ENCODE measurements around the gene BRAF. TPM values are rescaled to one million over a fixed set of nuclear protein-coding genes. Genes with fewer than 3 reads are reported as not detected.
"Not testable (repeated sequence)": the region's sequence is repeated elsewhere in the genome, so short reads cannot be mapped to it uniquely, and the experiment has no call there.

BRAF gene
- total RNA-seq, 1 experiment from 2014 or later, result 31.3 TPM

GRCh38 chr7:140940898-140941297, 16.2 kb upstream of the BRAF start:
- H3K4me3 Mint-ChIP-seq (ENCODE audit: low read depth, unreplicated experiment), result no peak overlapping the region
- H3K4me1 Mint-ChIP-seq (ENCODE audit: low read depth, unreplicated experiment), result no peaks in the 10 kb centered on the region
- CTCF ChIA-PET, result no interaction called here
- BruUV-seq (replicated peaks), result no TSS peak
- H3K27me3 Mint-ChIP-seq (ENCODE audit: unreplicated experiment), result no peaks in the 10 kb centered on the region
- no peak overlapping the region for H3K27ac Mint-ChIP-seq (ENCODE audit: unreplicated experiment)
- H3K36me3 Mint-ChIP-seq (ENCODE audit: insufficient read depth, unreplicated experiment), result no peaks in the 10 kb centered on the region
- TF ChIP-seq CTCF (IDR thresholded peaks at IDR 0.05; ENCODE audit: unreplicated experiment), result no peak
- H3K9me3 Mint-ChIP-seq (ENCODE audit: low read depth, unreplicated experiment), result no peaks in the 10 kb centered on the region
- intact Hi-C loops (cut with micrococcal nuclease; ENCODE audit: unreplicated experiment), result no loop called here
- no peak for DNase-seq

- CTCF ChIA-PET, result no interaction called here
- TF ChIP-seq CTCF (IDR thresholded peaks at IDR 0.05; ENCODE audit: unreplicated experiment), result no peak
- BruUV-seq (replicated peaks), result no TSS peak
- Mint-ChIP-seq H3K27ac (ENCODE audit: unreplicated experiment) (no peak overlapping the region), H3K27me3 (ENCODE audit: unreplicated experiment) (no peaks in the 10 kb centered on the region), H3K4me3 (ENCODE audit: low read depth, unreplicated experiment) (no peak overlapping the region), H3K36me3 (ENCODE audit: insufficient read depth, unreplicated experiment) (no peaks in the 10 kb centered on the region), H3K4me1 (ENCODE audit: low read depth, unreplicated experiment) (no peaks in the 10 kb centered on the region), H3K9me3 (ENCODE audit: low read depth, unreplicated experiment) (no peaks in the 10 kb centered on the region)
- intact Hi-C loops (cut with micrococcal nuclease; ENCODE audit: unreplicated experiment), result no loop called here
- DNase-seq, result no peak
These were observed 13.1 kb upstream of the BRAF start for GRCh38 chr7:140937702-140938264.

GRCh38 chr7:140928491-140929309, 4.0 kb upstream of the BRAF start:
- no peaks in the 10 kb centered on the region for H3K36me3 Mint-ChIP-seq (ENCODE audit: insufficient read depth, unreplicated experiment)
- no peak for TF ChIP-seq CTCF (IDR thresholded peaks at IDR 0.05; ENCODE audit: unreplicated experiment)
- CTCF ChIA-PET, result no interaction called here
- no peak overlapping the region for H3K27ac Mint-ChIP-seq (ENCODE audit: unreplicated experiment)
- intact Hi-C loops (cut with micrococcal nuclease; ENCODE audit: unreplicated experiment), result loop anchor here (10.0 kb wide), 1 partner anchor 234 kb away; the partner anchor contains the start of gene NDUFB2
- DNase-seq, result no peak
- H3K9me3 Mint-ChIP-seq (ENCODE audit: low read depth, unreplicated experiment), result no peaks in the 10 kb centered on the region
- H3K4me1 Mint-ChIP-seq (ENCODE audit: low read depth, unreplicated experiment), result no peaks in the 10 kb centered on the region
- BruUV-seq (replicated peaks), result no TSS peak
- H3K27me3 Mint-ChIP-seq (ENCODE audit: unreplicated experiment), result no peaks in the 10 kb centered on the region
- H3K4me3 Mint-ChIP-seq (ENCODE audit: low read depth, unreplicated experiment), result no peak overlapping the region

GRCh38 chr7:140927945-140928344, 3.2 kb upstream of the BRAF start:
- H3K27me3 Mint-ChIP-seq (ENCODE audit: unreplicated experiment); H3K27ac Mint-ChIP-seq (ENCODE audit: unreplicated experiment); BruUV-seq (replicated peaks); H3K9me3 Mint-ChIP-seq (ENCODE audit: low read depth, unreplicated experiment); H3K4me1 Mint-ChIP-seq (ENCODE audit: low read depth, unreplicated experiment); CTCF ChIA-PET; H3K36me3 Mint-ChIP-seq (ENCODE audit: insufficient read depth, unreplicated experiment); H3K4me3 Mint-ChIP-seq (ENCODE audit: low read depth, unreplicated experiment); DNase-seq: not testable (repeated sequence)
- intact Hi-C loops (cut with micrococcal nuclease; ENCODE audit: unreplicated experiment), result loop anchor here (10.0 kb wide), 1 partner anchor 233 kb away; the partner anchor contains the start of gene NDUFB2

GRCh38 chr7:140927351-140927750, 2.6 kb upstream of the BRAF start:
- Mint-ChIP-seq H3K36me3 (ENCODE audit: insufficient read depth, unreplicated experiment) (no peaks in the 10 kb centered on the region), H3K27me3 (ENCODE audit: unreplicated experiment) (no peaks in the 10 kb centered on the region), H3K4me1 (ENCODE audit: low read depth, unreplicated experiment) (no peaks in the 10 kb centered on the region), H3K27ac (ENCODE audit: unreplicated experiment) (no peak overlapping the region), H3K4me3 (ENCODE audit: low read depth, unreplicated experiment) (no peak overlapping the region), H3K9me3 (ENCODE audit: low read depth, unreplicated experiment) (no peaks in the 10 kb centered on the region)
- intact Hi-C loops (cut with micrococcal nuclease; ENCODE audit: unreplicated experiment), result loop anchor here (10.0 kb wide), 1 partner anchor 233 kb away; the partner anchor contains the start of gene NDUFB2
- no peak for DNase-seq
- CTCF ChIA-PET, result no interaction called here
- TF ChIP-seq CTCF (IDR thresholded peaks at IDR 0.05; ENCODE audit: unreplicated experiment), result no peak
- no TSS peak for BruUV-seq (replicated peaks)
